HG02763 (cell line): ENCODE measurements around the gene NUDT14.

Experiments used
- ATAC-seq: cut with Tn5 transposase; IDR thresholded peaks from one replicate; pipeline ENCODE4 v1.9.1; 2021; ENCODE audit warnings: mild to moderate bottlenecking, moderate library complexity; ENCODE audit not compliant: unreplicated experiment

NUDT14 gene

DNA sequence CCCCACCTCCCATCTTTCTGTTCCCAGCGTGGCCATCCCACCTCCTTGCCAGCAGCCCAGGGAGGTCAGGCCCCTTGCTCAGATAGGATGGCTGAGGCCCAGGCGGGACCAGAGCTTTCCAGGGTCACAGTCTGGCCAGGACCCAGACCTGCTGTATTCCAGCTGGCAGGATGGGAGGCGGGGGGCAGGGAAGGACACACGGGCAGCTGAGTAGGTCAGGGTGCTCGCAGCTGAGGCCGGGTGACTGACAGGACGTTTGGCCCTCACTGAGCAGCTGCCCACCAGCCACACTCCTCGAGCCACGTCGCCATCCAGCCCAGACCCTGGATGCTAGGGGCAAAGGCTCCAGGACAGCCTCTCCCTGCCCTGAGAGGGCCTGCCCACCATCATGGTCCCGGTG lies 4.0 kb downstream of the NUDT14 start:
- ATAC-seq, result no peak

DNA sequence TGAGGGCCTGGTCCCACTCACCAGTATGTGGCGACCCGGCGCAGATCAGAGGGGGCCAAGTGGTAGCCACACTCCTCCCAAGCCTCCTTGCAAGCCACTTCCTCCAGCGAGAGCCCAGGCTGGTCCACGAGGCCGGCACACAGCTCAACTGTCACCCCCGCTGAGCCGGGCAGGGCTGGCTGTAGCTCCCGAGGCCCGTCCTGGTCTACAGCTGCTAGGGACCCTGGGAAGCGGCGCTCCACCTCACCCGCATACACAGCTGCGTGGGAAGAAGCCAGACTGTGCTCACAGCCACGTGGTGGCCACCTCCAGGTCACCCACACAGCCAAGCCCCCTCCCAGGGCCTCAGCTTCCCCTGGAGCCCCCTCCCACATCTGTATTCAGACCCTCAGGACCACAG lies 4.6 kb downstream of the NUDT14 start:
- no peak for ATAC-seq

DNA sequence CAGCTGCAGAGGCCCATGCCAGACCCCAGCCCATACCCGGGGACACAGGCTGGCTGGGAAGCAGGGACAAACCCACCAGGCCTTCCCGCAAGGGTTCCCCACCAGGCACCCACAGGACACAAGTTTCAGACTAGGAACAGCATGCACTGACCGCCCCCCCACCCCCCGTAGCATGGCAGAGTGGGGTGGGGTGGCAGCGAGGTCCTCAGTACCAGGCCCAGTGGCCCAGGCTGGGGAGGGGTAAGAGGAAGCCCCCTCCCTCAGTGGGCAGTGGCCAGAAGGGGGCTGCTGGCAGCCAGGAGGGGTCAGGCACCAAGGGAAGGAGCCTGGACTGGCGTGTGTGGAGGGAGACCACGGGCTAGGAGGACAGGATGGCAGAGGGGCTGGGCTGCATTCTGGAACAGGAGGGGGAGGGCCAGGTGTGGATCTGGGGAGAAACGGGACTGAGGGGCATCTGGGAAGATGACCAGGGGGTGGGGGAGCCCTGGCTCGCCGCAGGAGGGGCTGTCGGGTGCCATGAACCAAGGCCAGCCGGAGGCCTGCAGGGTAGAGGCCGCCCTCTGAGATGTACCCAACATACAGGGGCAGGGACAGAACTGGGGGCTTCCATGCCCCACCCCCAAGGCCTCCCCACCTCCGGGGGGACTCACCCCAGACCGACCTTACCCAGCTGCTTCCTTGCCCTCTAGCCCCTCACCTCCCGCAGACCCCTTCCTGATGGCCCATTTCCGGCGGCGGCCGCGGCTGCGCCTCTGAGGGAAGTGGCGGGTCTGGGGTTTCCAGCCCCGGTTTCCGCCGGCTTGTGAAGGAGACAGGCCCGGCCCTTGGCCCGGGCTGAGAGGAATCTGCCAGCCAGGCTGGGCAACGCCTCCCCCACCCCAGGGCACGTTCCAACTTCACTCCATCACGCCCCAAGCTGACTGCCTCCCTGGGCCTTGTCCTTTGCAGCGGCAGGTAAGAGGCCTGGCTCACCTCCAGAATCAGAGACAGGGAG lies 6.9 kb downstream of the NUDT14 start:
- ATAC-seq, result no peak

DNA sequence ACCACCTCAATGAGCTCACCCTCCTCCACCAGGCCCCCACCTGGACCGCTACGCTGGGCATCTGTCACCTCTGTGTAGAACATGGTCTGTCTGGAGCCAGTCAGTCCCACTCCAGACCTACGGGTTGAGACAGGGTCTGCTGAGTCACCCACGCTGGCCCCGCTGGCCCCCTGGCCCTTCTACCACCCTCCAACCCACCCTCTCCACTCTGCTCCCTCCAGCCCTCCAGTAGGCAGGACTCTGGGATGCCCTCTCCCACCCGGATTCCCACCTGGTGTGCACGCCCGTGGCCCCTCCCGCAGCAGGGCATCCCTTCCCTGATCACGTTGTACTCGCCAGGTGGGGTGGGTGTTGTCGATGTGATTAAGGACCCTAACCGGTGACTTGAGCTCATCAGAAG lies 8.0 kb downstream of the NUDT14 start:
- ATAC-seq, result no peak

DNA sequence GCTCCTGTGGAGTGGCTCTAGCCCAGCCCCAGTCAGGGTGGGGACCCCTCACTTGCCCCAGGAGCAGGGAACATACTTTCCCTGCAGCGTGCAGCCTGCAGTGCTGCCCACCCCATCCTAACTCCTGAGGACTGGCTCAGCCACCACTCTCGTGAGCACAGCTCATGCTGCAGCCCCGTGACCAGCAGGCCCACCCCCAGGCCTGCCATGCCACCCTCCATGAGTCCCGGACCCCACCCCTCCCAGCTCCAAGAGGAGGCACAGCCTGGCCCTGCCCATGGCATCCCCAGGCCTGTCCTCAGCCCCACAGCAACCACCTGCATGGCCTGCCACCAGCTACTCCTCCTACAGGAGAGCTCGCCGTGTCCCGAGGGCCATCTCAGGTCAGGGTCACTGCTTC lies 8.6 kb downstream of the NUDT14 start:
- ATAC-seq, result no peak

DNA sequence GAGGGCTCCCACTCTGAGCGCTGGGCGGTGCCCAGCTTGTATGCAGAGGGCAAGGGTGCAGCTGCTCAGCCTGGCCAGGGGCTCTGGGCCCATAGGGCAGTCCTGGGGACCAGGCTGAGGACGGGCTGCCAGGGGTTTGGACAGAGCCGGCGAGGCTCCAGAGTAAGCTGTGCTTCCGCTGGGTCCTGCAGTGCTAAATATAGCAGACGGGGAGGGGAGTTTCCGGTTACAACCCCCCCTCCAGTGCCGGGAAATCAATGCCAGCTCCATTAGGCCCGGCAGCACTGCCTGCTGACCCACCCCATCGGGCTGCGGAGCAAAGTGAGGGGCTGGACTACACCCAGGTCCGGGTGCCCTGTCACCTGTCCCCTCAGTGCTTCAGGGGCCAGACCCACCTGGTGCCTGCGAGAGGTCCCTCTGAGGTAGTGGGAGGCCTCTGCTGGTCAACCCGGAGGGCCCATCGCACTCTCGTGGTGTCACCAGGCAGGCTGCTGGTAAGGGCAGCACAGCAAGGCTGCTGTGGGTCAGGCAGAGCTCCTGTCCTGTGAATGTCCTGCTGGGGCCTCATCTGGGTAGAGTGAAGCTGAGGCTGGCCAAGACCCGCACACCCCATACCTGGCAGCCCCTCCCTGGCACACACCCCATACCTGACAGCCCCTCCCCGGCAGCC lies 10.0 kb downstream of the NUDT14 start:
- ATAC-seq, result no peak

DNA sequence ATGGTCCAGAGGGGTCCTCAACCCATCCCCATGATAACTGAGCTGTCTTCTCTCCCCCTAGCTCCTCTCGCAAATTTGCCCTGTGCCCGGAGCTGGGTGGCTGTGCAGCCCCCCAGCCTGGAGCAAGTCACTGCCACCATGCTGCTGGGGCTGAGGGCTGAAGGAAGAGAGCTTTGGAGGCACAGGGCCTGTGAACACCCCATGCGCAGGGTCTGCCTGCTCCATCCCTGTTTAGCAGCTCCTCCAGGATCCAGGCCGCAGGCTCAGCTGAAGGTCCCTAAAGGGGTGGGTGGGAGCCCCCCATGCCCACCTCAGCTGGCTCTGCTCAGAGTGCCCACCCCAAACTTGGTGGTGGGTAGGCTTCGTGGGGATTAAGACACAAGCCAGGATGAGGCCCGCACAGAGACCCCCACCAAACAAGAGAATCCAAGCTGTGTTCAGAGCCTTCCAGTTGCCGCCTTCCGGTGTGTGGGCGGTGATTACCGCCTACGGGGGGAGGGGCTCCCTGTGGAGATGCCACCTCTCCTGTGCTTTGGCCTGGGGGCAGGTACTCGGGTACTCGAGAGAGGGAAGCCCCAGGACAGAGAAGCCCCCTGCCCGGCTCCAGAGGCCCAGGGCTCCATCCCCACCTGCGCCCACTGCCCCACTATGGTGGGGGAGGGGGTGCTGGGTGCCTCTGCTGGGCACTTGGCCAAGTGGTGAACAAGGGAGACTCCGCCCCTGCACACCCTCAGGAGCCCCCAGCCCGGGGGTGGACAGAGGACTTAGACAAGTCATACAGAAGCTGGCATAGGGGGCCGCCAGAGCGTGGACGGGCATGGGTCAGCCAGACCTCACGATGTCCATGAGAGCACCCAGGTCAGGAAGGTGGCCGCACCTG lies 11.1 kb downstream of the NUDT14 start:
- no peak for ATAC-seq

DNA sequence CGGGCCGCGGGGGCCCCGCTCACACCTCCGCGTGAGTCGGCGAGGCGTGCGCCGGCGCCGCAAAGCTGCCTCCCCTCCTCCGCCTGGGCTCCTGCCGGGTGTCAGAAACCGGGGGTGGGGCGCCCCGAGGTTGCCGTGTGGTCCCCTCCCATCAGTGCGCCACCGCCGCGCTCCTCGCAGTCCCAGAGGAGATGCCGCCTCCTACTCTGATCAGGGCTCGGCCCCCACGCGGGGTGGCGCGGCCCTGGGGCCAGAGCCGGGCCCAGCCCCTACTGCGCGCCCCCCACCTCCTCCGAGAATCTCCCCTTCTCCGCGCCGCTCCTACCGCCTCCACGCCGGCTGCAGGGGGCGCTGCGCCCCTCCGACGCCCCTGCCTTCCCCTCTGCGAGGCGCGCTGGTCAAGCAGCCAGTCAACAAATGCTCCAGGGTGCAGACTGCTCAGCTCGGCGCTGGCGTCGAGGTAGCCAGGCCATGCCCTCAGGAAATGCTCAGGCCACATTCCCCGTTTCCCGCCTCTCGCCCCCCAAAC lies 12.1 kb downstream of the NUDT14 start:
- ATAC-seq, result no peak

DNA sequence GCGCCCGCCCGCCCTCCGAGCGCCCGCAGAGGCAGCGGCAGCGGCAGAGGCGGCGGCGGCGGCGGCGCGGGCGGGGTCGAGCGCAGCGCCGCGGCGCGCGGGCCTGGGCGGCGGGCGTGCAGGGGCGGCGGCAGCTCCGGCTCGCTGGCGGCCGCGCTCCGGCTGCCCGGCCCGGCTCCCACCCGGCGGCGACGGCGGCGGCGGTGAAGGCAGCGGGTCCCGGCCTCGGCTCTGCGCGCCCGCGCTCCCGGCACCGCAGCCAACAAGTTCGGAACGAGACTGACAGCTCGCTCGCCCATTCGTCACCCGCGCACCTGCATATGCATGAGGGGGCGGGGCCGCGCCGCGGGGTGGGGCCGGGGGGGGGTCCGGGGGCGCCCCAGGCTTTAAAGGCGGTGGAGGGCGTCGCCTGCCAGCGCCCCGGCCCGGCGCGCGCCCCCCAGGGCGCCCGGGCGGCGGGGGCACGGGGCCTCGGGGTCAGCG lies 12.6 kb downstream of the NUDT14 start, which contains the start of gene JAG2:
JAG2 (minus strand) TSS at position 281 of the 483 bp plus-strand sequence. CDS start 356 bp downstream, outside the sequence.
- ATAC-seq, result no peak

DNA sequence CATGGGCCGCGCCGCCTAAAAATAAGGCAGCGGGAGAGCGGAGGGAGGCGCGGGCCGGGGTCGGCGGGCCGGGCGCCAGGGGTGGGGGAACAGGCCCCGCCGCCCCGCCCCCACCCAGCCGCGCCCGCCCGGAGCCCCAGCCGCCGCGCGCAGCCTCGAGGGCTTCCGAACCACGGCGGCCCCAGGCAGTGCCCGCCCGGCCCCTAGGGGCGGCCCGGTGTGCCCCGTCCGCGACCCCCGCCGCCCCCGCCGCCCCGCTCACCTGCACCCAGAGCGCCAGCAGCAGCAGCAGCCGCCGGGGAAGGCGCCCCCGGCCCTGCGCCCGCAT lies 13.1 kb downstream of the NUDT14 start:
- no peak for ATAC-seq

DNA sequence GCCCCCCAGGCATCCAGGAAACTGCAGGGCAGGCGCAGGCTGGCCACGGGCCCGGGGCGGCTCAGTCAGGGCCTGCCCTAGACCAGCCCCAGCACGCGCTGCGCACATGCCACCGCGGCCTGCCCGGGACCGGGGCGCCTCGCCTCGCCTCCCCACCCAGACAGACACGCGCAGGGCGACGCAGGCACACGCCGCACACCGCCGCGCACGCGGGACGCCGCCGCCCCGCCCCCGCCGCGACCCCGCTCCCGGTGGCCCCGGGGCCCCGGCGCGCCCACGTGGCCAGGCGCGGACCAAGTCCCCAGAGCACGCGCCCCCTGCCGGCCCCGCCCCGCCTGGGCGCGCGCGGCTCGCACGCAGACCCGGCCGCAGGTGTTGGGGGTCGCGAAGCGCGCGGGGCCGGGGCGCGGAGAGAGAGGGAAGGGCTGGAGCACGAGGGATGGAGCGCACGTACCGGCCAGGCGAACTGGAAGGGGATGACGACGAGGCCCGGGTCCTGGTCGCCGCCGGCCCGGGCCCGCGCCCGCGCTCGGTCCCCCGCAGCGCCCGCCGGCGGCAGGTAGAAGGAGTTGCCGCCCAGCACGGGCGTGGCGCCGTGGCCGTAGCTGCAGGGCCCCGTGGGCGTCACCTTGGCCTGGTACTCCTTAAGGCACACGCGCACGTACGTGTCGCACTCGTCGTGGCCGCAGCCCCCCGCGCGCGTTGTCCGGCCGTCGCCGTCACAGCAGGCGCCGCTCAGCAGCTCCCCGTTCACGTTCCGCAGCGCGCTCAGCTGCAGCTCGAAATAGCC lies 13.6 kb downstream of the NUDT14 start:
- no peak for ATAC-seq

DNA sequence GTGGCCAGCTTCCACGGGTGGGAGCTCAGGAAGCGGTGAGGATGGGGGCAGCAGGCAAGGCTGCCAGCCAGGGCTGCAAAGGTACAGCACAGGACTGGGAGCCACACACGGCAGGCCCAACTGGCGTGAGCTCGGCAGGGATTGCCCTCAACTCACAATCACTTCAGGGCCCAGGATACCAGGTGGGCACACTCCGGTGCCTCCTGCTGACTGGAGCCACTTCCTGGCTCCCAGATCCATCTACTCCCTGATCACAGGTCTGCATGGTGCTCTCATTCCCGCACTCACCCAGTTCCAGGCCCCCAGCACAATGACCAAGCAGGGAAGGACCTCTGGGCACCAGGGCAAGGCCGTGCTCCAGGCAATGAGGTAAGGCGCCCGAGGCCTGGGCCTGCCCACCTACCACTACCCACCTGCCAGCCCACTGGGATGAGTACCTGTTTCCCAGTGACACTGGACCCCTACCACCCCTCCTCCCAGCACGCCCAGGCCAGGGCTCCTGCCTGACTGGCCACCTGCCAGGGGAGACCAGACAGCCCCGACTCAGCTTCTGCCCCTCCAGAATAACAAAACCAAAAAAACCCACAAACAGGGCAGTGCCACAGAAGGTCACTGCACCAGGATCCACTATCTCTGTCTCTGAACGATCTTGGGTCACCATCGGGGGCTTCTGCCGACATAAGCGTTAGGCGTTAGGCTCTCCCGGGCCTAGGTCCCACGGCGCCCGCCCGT lies 14.4 kb downstream of the NUDT14 start:
- ATAC-seq, result no peak

DNA sequence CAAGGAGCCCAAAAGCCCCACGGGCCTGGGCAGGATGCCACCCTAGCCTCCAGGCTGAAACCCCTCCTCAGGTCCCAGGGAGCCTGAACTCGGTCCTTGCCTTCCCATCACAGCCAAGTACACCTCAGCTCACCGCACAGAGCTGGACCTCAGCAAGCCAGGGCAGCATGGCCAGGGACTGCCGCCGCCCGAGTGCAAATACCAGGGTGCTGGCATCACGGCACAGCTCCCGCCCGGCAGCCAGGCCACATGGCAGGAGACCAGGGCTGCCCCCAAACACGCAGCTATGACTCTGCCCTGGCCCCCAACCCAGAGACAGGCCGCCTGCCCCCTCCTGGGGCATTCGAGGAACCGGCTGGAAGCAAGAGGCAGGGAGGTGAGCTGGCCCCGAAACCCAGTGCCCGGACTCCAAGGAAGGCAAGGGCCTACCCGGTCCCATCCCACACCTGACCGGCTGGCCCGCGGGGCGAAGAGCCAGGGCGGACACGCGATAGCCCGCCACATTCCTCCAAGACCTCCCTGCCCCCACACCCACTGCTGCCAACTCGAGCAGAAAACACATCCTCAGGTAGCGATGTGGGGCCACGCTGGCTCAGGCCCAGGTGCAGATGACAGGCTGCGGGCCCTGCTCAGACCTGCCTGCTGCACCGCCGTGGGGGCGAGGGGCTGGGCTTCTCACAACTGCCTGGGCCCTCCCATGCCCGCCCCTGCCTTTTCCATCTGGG lies 15.2 kb downstream of the NUDT14 start:
- ATAC-seq, result no peak

DNA sequence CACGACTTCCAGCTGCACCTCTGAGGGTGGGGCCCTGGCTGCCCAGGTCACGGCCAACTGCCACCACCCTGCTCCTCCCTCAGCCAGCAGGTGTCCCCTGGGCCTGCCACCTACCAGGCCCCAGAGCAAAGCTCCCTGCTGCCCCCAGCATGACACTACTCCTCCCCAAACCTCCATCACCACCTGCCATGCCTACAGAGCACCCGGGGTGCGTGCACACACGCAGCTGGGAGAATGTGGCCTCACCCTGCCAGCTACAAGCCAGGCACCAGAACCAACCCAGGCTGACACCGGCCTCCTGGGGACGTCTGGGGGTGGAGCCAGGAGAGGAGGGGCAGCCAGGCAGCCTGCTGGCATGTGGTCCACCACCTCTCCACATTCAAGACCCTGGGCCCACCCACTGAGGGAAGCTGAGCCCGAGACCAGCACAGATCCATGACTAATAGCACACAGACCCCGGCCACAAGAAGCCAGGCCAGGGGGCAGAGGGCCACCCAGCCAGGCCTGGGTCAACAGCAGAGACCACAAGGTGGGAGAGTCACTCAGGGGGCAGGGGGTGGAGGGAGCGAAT lies 15.9 kb downstream of the NUDT14 start:
- ATAC-seq, result no peak

DNA sequence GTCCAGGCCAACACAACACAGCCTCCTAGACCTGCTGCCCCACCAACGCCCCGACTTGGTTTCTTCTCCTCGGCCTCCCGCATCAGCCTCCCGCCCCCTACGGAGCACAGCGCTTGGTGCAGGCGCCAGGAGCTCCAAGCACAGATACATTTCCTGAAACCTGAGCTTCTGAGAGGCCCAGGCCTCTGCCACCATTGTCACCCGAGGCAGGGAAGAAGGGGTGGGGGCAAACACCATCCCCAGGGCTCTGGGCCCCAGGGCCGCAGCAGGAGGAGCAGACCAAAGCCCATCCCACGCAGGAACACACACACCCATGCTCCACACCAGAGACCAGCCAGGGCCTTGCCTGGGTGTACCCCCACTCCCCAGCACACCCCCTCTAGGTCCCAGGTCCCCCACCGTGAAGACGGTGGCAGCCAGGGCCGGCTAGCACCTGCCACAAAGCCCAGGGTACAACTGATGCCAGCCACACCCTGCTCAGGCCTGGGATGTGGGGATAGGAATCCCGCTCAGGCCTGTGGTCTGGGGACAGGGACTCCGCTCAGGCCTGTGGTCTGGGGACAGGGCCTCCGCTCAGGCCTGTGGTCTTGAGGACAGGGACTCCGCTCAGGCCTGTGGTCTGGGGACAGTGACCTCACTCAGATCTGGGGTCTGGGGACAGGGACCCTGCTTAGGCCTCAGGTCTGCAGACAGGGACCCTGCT lies 17.9 kb downstream of the NUDT14 start:
- no peak for ATAC-seq

DNA sequence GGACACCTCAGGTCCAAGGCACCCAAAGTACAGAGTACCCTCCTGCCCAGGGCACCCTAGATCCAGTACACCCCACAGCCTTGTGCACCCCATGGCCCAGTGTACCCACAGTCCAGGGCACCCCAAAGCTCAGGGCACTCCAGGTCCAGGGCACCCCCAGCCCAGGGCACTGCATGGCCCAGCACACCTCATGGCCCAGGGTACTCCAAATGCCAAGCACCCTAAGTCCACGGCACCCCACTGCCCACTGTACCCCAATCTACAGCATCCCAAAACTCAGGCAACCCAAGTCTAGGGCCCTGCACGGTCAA lies 18.5 kb downstream of the NUDT14 start:
- ATAC-seq, result no peak

DNA sequence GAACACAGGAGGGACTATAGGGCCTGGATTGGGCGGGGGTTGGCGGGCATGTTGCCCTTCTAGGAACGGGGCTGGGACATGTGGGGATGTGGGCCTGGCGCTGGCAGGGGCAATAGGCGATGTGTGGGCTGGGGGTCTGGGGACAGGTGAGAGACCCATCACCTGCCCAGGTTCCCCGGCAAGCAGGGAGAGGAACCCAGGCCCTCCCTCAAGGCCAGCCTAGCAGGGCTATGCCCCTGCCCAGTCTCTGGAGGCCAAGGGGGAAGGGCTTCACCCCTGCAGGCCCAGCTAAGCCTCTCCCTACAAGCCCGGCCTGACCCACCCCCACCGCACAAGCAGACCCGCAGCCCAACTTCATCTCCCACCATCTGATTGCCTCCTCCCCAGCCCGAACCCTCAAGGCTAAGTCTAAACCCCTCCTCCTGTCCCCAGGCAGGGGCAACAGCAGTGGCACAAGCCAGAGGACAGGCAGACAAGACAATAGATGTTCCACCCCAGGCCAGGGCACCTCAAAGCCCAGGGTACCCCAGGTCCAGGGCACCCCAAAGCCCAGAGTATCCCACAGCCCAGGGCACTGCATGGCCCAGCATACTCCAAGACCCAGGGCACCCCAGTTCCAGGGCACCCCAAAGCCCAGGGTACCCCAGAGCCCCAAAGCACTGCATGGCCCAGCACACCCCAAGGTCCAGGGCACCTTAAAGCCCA lies 19.0 kb downstream of the NUDT14 start:
- ATAC-seq, result no peak
